K562 (cell line): ENCODE data around the gene UBXN2A. TPM values are rescaled to one million over a fixed set of nuclear protein-coding genes. Genes with fewer than 3 reads are reported as not detected.

Experiments used
- CBX2 ChIP-seq: fragments of 200-600 bp; sonication (generic); IDR thresholded peaks from one replicate; pipeline ENCODE4 v1.6.1; 2012; ENCODE audit warnings: mild to moderate bottlenecking, low read length, inconsistent platforms; ENCODE audit not compliant: insufficient read depth, poor library complexity, severe bottlenecking
- CHAMP1 ChIP-seq: fragments of 450-650 bp; IDR thresholded peaks from 2 replicates; pipeline ENCODE4 v1.6.1; 2016; ENCODE audit warnings: mild to moderate bottlenecking
- COPS2 ChIP-seq: fragments of 450-650 bp; conservative IDR thresholded peaks from 2 replicates; pipeline ENCODE4 v1.6.1; 2016; ENCODE audit warnings: mild to moderate bottlenecking, moderate library complexity
- DACH1 ChIP-seq: fragments of 450-650 bp; IDR thresholded peaks from 2 replicates; pipeline ENCODE4 v1.6.1; 2018; ENCODE audit not compliant: partially characterized antibody
- FUS ChIP-seq: fragments of 200-400 bp; formaldehyde crosslinking; optimal IDR thresholded peaks from 2 replicates; pipeline ENCODE3; 2017; ENCODE audit warnings: low read depth, low read length
- HMG20A ChIP-seq: fragments of 450-650 bp; formaldehyde crosslinking; conservative IDR thresholded peaks from 2 replicates; pipeline ENCODE4 v1.4.0; 2020; ENCODE audit warnings: mild to moderate bottlenecking, mixed read lengths
- MGA ChIP-seq: fragments of 450-650 bp; IDR thresholded peaks from 2 replicates; pipeline ENCODE4 v1.6.1; 2016; ENCODE audit warnings: mild to moderate bottlenecking, moderate library complexity
- MLLT1 ChIP-seq, 2 experiments: fragments of 450-650 bp; IDR thresholded peaks; 2 replicates each; pipeline ENCODE4 v1.6.1; 2016
- PHF21A ChIP-seq: fragments of 450-650 bp; IDR thresholded peaks from 2 replicates; pipeline ENCODE4 v1.6.1; 2017; ENCODE audit warnings: low read depth, borderline replicate concordance
- PML ChIP-seq: IDR thresholded peaks from 2 replicates; pipeline ENCODE4 v1.6.1; 2012; ENCODE audit warnings: low read length, inconsistent platforms
- XRCC4 ChIP-seq: IDR thresholded peaks from one replicate; pipeline ENCODE4 v1.6.1; 2011; ENCODE audit not compliant: insufficient read depth, insufficient read length; ENCODE audit errors: extremely low read depth
- ZBTB8A ChIP-seq: fragments of 450-650 bp; IDR thresholded peaks from 2 replicates; pipeline ENCODE4 v1.6.1; 2018; ENCODE audit warnings: mild to moderate bottlenecking, moderate library complexity; ENCODE audit not compliant: partially characterized antibody
- ZNF12 ChIP-seq: sonication (generic); formaldehyde crosslinking; IDR thresholded peaks from 2 replicates; pipeline ENCODE4 v1.4.0; 2020; ENCODE audit warnings: mild to moderate bottlenecking, missing genetic modification reagents
- polyA plus RNA-seq, 8 experiments: library from polyadenylated mRNA; depleted of rRNA in 4 of 8; stranded (reverse) in 5 of 8; unstranded in 3 of 8; fragments of >200 nt; fragmentation: Nextera tagmentation in 2 of 8; fragmentation: Illumina TruSeq in 1 of 8; extraction: Ambion mirVana in 2 of 8; extraction: Trizol in 1 of 8; gene quantifications; 2 replicates each; pipeline versions ENCODE4 v1.2.1 to v1.2.3, GENCODE V29; 2011 to 2014; ENCODE audit warnings: inconsistent platforms in 1 of 8, missing spikeins in 1 of 8
- total RNA-seq, 7 experiments: library from RNA; depleted of rRNA in 6 of 7; stranded (reverse); fragments of >200 nt in 6 of 7; fragmentation: Illumina TruSeq in 2 of 7; extraction: Trizol in 2 of 7; gene quantifications; 2 replicates each; pipeline versions ENCODE4 v1.2.1 to v1.2.3, GENCODE V29; 2011 to 2021; ENCODE audit warnings: low replicate concordance in 1 of 7

The UBXN2A gene
- total and polyA plus RNA-seq, 9 of the 15 experiments (the other 6 are each of a cell fraction or from before 2014, with no cell fraction given) = 3.4 to 25.6 (median 16.0) TPM

GRCh38 chr2:24010477-24011249 lies 70.4 kb downstream of the UBXN2A start (continued):
- TF ChIP-seq MGA = peak; percentile 67; the same call in 1 of the 2 replicates
- TF ChIP-seq DACH1 = no peak
- TF ChIP-seq CHAMP1 = no peak
- no peak for TF ChIP-seq XRCC4
- no peak for TF ChIP-seq FUS
- no peak for TF ChIP-seq MLLT1 (IDR thresholded peaks at IDR 0.05)
- TF ChIP-seq PHF21A = no peak
- no peak for TF ChIP-seq HMG20A
- no peak for TF ChIP-seq ZNF12 (CRISPR knock-in tag)
- TF ChIP-seq COPS2 = no peak
- no peak for TF ChIP-seq PML
- TF ChIP-seq CBX2 = no peak
- no peak for TF ChIP-seq ZBTB8A
